SK-N-SH (cell line): ENCODE results near the gene GPR132. TPM values are rescaled to one million over a fixed set of nuclear protein-coding genes. Genes with fewer than 3 reads are reported as not detected.

ENCODE experiments used
- CTCF ChIA-PET: fragments of 300-600, 350-600 bp; formaldehyde crosslinking; extraction: SDS; loops from one replicate; lab custom pipeline; 2021; lab: Yijun Ruan, JAX
- POLR2A ChIA-PET: fragments of 350-600 bp; sonication (Branson Sonifier 250); formaldehyde crosslinking; extraction: SDS; loops from one replicate; lab custom pipeline; 2020; ENCODE audit warnings: antibody characterized with exemption, inconsistent platforms; lab: Yijun Ruan, JAX
- DNase-seq: peaks from one replicate; pipeline ENCODE4 v3.0.0; 2012
- H2AFZ ChIP-seq: fragments of 200-600 bp; sonication (generic); 2 replicates; pipeline ENCODE4 v1.8.1; 2016; ENCODE audit warnings: antibody characterized with exemption, mild to moderate bottlenecking, low read depth
- H3F3A ChIP-seq: fragments of 200-600 bp; sonication (generic); replicated peaks from 2 replicates; pipeline ENCODE3; 2016; ENCODE audit warnings: antibody characterized with exemption, mild to moderate bottlenecking; ENCODE audit not compliant: insufficient read depth
- H3K27ac ChIP-seq, 2 experiments: fragments of 200-500 bp in 1 of 2; fragments of 200-600 bp in 1 of 2; sonication (Bioruptor generic) in 1 of 2; sonication (generic), shearing (Covaris generic) in 1 of 2; 2 replicates each; pipeline versions ENCODE4 v1.5.1 to v1.6.1; 2014 to 2016; ENCODE audit warnings: low read depth in 2 of 2, inconsistent platforms in 1 of 2, low read length in 1 of 2, mild to moderate bottlenecking in 1 of 2, mixed read lengths in 1 of 2
- H3K27me3 ChIP-seq: fragments of 200-600 bp; sonication (generic), shearing (Covaris generic); 2 replicates; pipeline ENCODE4 v1.6.1; 2016; ENCODE audit warnings: mixed run types; ENCODE audit not compliant: insufficient read depth
- H3K36me3 ChIP-seq, 2 experiments: fragments of 200-500 bp in 1 of 2; fragments of 200-600 bp in 1 of 2; sonication (Bioruptor generic) in 1 of 2; sonication (generic) in 1 of 2; replicated peaks in 1 of 2; 2 replicates each; pipeline versions ENCODE3 to v1.5.1; 2014 to 2016; ENCODE audit warnings: low read length in 1 of 2, mild to moderate bottlenecking in 1 of 2; ENCODE audit not compliant: insufficient read depth in 2 of 2, control insufficient read depth in 1 of 2
- H3K4me1 ChIP-seq, 2 experiments: fragments of 200-500 bp in 1 of 2; fragments of 200-600 bp in 1 of 2; sonication (Bioruptor generic) in 1 of 2; sonication (generic), shearing (Covaris generic) in 1 of 2; 2 replicates each; pipeline versions ENCODE4 v1.5.1 to v1.6.1; 2014 to 2016; ENCODE audit warnings: low read depth in 1 of 2, low read length in 1 of 2, mixed run types in 1 of 2; ENCODE audit not compliant: insufficient read depth in 2 of 2, control insufficient read depth in 1 of 2
- H3K4me2 ChIP-seq: fragments of 200-600 bp; sonication (generic), shearing (Covaris generic); 2 replicates; pipeline ENCODE4 v1.6.1; 2017; ENCODE audit warnings: mixed run types
- H3K4me3 ChIP-seq, 2 experiments: fragments of 200-500 bp in 1 of 2; fragments of 200-600 bp in 1 of 2; sonication (Bioruptor generic) in 1 of 2; sonication (generic), shearing (Covaris generic) in 1 of 2; 2 replicates each; pipeline versions ENCODE4 v1.5.1 to v1.8.1; 2014 to 2016; ENCODE audit warnings: low read depth in 2 of 2, inconsistent platforms in 1 of 2, low read length in 1 of 2, mild to moderate bottlenecking in 1 of 2, mixed read lengths in 1 of 2, moderate library complexity in 1 of 2
- H3K79me2 ChIP-seq: fragments of 200-600 bp; sonication (generic); 2 replicates; pipeline ENCODE4 v1.8.1; 2017; ENCODE audit warnings: mild to moderate bottlenecking; ENCODE audit not compliant: insufficient read depth
- H3K9ac ChIP-seq: fragments of 200-600 bp; sonication (generic); 2 replicates; pipeline ENCODE4 v1.6.1; 2017; ENCODE audit warnings: mixed run types
- H3K9me2 ChIP-seq: fragments of 200-600 bp; sonication (generic); 2 replicates; pipeline ENCODE4 v1.6.1; 2017; ENCODE audit warnings: mixed run types
- H3K9me3 ChIP-seq: fragments of 200-600 bp; sonication (generic); 2 replicates; pipeline ENCODE4 v1.6.1; 2017; ENCODE audit warnings: mixed run types, mild to moderate bottlenecking, moderate library complexity
- H4K20me1 ChIP-seq: fragments of 200-600 bp; sonication (generic); 2 replicates; pipeline ENCODE4 v1.6.1; 2017; ENCODE audit warnings: mild to moderate bottlenecking, mixed run types; ENCODE audit not compliant: insufficient read depth
- ELF1 ChIP-seq: IDR thresholded peaks from 2 replicates; pipeline ENCODE4 v1.4.0; 2012
- EP300 ChIP-seq, 2 experiments: IDR thresholded peaks; 2 replicates each; pipeline versions ENCODE4 v1.4.0 to v1.6.1; 2012; ENCODE audit warnings: borderline replicate concordance in 1 of 2, low read depth in 1 of 2, low read length in 1 of 2
- EZH2phosphoT487 ChIP-seq: fragments of 200-600 bp; sonication (generic); IDR thresholded peaks from 2 replicates; pipeline ENCODE4 v1.6.1; 2017; ENCODE audit warnings: low read depth, mixed run types, mild to moderate bottlenecking, antibody characterized with exemption, moderate library complexity, borderline replicate concordance
- FOSL2 ChIP-seq: IDR thresholded peaks from 2 replicates; pipeline ENCODE4 v1.4.0; 2012; ENCODE audit warnings: low read depth, mild to moderate bottlenecking, moderate library complexity, borderline replicate concordance
- GABPA ChIP-seq: IDR thresholded peaks from 2 replicates; pipeline ENCODE4 v1.4.0; 2012; ENCODE audit warnings: low read depth, mild to moderate bottlenecking
- GATA2 ChIP-seq: sonication (generic); formaldehyde crosslinking; IDR thresholded peaks from 2 replicates; pipeline ENCODE4 v1.5.0; 2020; ENCODE audit warnings: mild to moderate bottlenecking, missing genetic modification reagents
- NRF1 ChIP-seq: IDR thresholded peaks from 2 replicates; pipeline ENCODE4 v1.6.1; 2012; ENCODE audit warnings: low read depth, mild to moderate bottlenecking, low read length
- RCOR1 ChIP-seq: fragments of 150-350 bp; IDR thresholded peaks from 2 replicates; pipeline ENCODE4 v1.6.1; 2017; ENCODE audit warnings: antibody characterized with exemption, low read length
- RXRA ChIP-seq: IDR thresholded peaks from 2 replicates; pipeline ENCODE4 v1.4.0; 2012; ENCODE audit warnings: low read depth, mild to moderate bottlenecking, borderline replicate concordance
- TAF1 ChIP-seq: IDR thresholded peaks from 2 replicates; pipeline ENCODE4 v1.6.1; 2012; ENCODE audit warnings: low read depth, mild to moderate bottlenecking, low read length, moderate library complexity, borderline replicate concordance
- TCF12 ChIP-seq: IDR thresholded peaks from 2 replicates; pipeline ENCODE4 v1.4.0; 2012
- TEAD4 ChIP-seq: IDR thresholded peaks from 2 replicates; pipeline ENCODE4 v1.4.0; 2012; ENCODE audit warnings: mild to moderate bottlenecking, borderline replicate concordance; ENCODE audit not compliant: insufficient read depth
- YY1 ChIP-seq: IDR thresholded peaks from 2 replicates; pipeline ENCODE4 v1.4.0; 2012; ENCODE audit warnings: low read depth, mild to moderate bottlenecking
- WGBS: methylation state at CpG from one replicate; pipeline ENCODE4 v1.1.6; 2017; ENCODE audit warnings: low lambda C conversion rate; 5-methylcytosine and 5-hydroxymethylcytosine counted together
- polyA plus RNA-seq, 3 experiments: library from polyadenylated mRNA; depleted of rRNA; stranded (reverse); fragments of >200 nt; gene quantifications; 2 replicates each; pipeline ENCODE4 v1.2.3, GENCODE V29; 2012
- TF ChIP-seq, protein P1 (sequence below): IDR thresholded peaks from 2 replicates; pipeline ENCODE4 v1.6.1; 2012; ENCODE audit warnings: mild to moderate bottlenecking, low read depth, low read length, moderate library complexity
- TF ChIP-seq, protein P2 (sequence below): fragments of 150-350 bp; IDR thresholded peaks from 2 replicates; pipeline ENCODE4 v1.6.1; 2016; ENCODE audit warnings: mild to moderate bottlenecking, low read depth, low read length
- TF ChIP-seq, protein P3 (sequence below): IDR thresholded peaks from 2 replicates; pipeline ENCODE4 v1.4.0; 2012; ENCODE audit warnings: low read depth, borderline replicate concordance

Gene GPR132
- polyA plus RNA-seq, 1 of the 3 experiments (the other 2 are of a cell fraction) = not detected

- peaks cover 90% of the 10 kb centered on the region for H4K20me1 ChIP-seq
- no peak overlapping the region for H2AFZ ChIP-seq
- TF ChIP-seq ELF1 (no peak), EZH2phosphoT487 (no peak), TCF12 (no peak), EP300 (IDR thresholded peaks at IDR 0.05; ENCODE audit: borderline replicate concordance in 1 of 2, low read depth in 1 of 2, low read length in 1 of 2) (no peak), TEAD4 (no peak), GATA2 (no peak), NRF1 (no peak), TAF1 (no peak), RCOR1 (no peak), YY1 (no peak)
- TF ChIP-seq, protein P1, sequence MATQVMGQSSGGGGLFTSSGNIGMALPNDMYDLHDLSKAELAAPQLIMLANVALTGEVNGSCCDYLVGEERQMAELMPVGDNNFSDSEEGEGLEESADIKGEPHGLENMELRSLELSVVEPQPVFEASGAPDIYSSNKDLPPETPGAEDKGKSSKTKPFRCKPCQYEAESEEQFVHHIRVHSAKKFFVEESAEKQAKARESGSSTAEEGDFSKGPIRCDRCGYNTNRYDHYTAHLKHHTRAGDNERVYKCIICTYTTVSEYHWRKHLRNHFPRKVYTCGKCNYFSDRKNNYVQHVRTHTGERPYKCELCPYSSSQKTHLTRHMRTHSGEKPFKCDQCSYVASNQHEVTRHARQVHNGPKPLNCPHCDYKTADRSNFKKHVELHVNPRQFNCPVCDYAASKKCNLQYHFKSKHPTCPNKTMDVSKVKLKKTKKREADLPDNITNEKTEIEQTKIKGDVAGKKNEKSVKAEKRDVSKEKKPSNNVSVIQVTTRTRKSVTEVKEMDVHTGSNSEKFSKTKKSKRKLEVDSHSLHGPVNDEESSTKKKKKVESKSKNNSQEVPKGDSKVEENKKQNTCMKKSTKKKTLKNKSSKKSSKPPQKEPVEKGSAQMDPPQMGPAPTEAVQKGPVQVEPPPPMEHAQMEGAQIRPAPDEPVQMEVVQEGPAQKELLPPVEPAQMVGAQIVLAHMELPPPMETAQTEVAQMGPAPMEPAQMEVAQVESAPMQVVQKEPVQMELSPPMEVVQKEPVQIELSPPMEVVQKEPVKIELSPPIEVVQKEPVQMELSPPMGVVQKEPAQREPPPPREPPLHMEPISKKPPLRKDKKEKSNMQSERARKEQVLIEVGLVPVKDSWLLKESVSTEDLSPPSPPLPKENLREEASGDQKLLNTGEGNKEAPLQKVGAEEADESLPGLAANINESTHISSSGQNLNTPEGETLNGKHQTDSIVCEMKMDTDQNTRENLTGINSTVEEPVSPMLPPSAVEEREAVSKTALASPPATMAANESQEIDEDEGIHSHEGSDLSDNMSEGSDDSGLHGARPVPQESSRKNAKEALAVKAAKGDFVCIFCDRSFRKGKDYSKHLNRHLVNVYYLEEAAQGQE = no peak
- ChIA-PET POLR2A (no interaction called here), CTCF (interaction anchor here (1.4 kb wide), 1 partner anchor 114 kb away, joined by 3 read pairs; no protein-coding TSS in a partner anchor)
- H3K4me3 ChIP-seq = no peak overlapping the region
- peaks cover 28 to 37% of the 10 kb centered on the region in 2 experiments for H3K36me3 ChIP-seq
- H3K9ac ChIP-seq = no peak overlapping the region
- H3K9me2 ChIP-seq = no peaks in the 10 kb centered on the region
- peaks cover 96% of the 10 kb centered on the region for H3K79me2 ChIP-seq
- no peak overlapping the region for H3K4me2 ChIP-seq
- peaks cover 15% of the 10 kb centered on the region for H3F3A ChIP-seq
- no peak overlapping the region for H3K27ac ChIP-seq
- WGBS = 93% methylated on average over 4 of the region's 4 CpGs
- no peaks in the 10 kb centered on the region for H3K27me3 ChIP-seq
- peaks cover 23 to 41% of the 10 kb centered on the region in 2 experiments for H3K4me1 ChIP-seq
- no peaks in the 10 kb centered on the region for H3K9me3 ChIP-seq
- DNase-seq = no peak
Observed at GRCh38 chr14:105010106-105010505, 55.1 kb downstream of the GPR132 start.

GRCh38 chr14:105007593-105008264 is 57.5 kb downstream of the GPR132 start:
- Histone ChIP-seq H2AFZ (no peak overlapping the region), H3K4me1 (peaks cover 0 to 19% of the 10 kb centered on the region in 2 experiments; a peak in 1 of 4 replicates), H3K27me3 (no peaks in the 10 kb centered on the region), H3K9me2 (no peaks in the 10 kb centered on the region), H4K20me1 (peaks cover 66% of the 10 kb centered on the region), H3K36me3 (peaks cover 28 to 37% of the 10 kb centered on the region in 2 experiments), H3K9ac (no peak overlapping the region), H3K4me2 (no peak overlapping the region), H3K9me3 (no peaks in the 10 kb centered on the region), H3K79me2 (peaks cover 92% of the 10 kb centered on the region), H3K4me3 (no peak overlapping the region), H3K27ac (no peak overlapping the region), H3F3A (peaks cover 15% of the 10 kb centered on the region)
- no peak for DNase-seq
- ChIA-PET CTCF (interaction anchor here (2.7 kb wide), 1 partner anchor 38 kb away, joined by 10 read pairs; no protein-coding TSS in a partner anchor), POLR2A (no interaction called here)
- 91% methylated on average over 15 of the region's 19 CpGs for WGBS
- TF ChIP-seq, protein P2, sequence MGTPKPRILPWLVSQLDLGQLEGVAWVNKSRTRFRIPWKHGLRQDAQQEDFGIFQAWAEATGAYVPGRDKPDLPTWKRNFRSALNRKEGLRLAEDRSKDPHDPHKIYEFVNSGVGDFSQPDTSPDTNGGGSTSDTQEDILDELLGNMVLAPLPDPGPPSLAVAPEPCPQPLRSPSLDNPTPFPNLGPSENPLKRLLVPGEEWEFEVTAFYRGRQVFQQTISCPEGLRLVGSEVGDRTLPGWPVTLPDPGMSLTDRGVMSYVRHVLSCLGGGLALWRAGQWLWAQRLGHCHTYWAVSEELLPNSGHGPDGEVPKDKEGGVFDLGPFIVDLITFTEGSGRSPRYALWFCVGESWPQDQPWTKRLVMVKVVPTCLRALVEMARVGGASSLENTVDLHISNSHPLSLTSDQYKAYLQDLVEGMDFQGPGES = no peak
- no peak for TF ChIP-seq RXRA
- TF ChIP-seq, protein P3, sequence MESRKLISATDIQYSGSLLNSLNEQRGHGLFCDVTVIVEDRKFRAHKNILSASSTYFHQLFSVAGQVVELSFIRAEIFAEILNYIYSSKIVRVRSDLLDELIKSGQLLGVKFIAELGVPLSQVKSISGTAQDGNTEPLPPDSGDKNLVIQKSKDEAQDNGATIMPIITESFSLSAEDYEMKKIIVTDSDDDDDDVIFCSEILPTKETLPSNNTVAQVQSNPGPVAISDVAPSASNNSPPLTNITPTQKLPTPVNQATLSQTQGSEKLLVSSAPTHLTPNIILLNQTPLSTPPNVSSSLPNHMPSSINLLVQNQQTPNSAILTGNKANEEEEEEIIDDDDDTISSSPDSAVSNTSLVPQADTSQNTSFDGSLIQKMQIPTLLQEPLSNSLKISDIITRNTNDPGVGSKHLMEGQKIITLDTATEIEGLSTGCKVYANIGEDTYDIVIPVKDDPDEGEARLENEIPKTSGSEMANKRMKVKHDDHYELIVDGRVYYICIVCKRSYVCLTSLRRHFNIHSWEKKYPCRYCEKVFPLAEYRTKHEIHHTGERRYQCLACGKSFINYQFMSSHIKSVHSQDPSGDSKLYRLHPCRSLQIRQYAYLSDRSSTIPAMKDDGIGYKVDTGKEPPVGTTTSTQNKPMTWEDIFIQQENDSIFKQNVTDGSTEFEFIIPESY = no peak
- TF ChIP-seq GABPA = no peak
- no peak for TF ChIP-seq NRF1
- TF ChIP-seq FOSL2 = no peak
- TF ChIP-seq, protein P1 = no peak
- TF ChIP-seq TCF12 = no peak
